KOPT-K1 (cell line): ENCODE results near the gene ATAD3A.
"Not testable (repeated sequence)": the region's sequence is repeated elsewhere in the genome, so short reads cannot be mapped to it uniquely, and the experiment has no call there.

ENCODE experiments used
- H3K27ac ChIP-seq: fragments of 200-600 bp; sonication (generic); 2 replicates; pipeline ENCODE4 v1.5.1; 2016; ENCODE audit warnings: antibody characterized with exemption, mild to moderate bottlenecking, low read depth, low read length; ENCODE audit not compliant: poor library complexity, severe bottlenecking
- H3K36me3 ChIP-seq: fragments of 200-600 bp; sonication (generic); 2 replicates; pipeline ENCODE4 v1.5.1; 2017; ENCODE audit warnings: antibody characterized with exemption, mild to moderate bottlenecking, low read length, moderate library complexity; ENCODE audit not compliant: insufficient read depth
- H3K9me3 ChIP-seq: fragments of 200-600 bp; sonication (generic); 2 replicates; pipeline ENCODE4 v1.5.1; 2017; ENCODE audit warnings: antibody characterized with exemption, low read length, mild to moderate bottlenecking; ENCODE audit not compliant: insufficient read depth, poor library complexity, severe bottlenecking

Gene ATAD3A

DNA sequence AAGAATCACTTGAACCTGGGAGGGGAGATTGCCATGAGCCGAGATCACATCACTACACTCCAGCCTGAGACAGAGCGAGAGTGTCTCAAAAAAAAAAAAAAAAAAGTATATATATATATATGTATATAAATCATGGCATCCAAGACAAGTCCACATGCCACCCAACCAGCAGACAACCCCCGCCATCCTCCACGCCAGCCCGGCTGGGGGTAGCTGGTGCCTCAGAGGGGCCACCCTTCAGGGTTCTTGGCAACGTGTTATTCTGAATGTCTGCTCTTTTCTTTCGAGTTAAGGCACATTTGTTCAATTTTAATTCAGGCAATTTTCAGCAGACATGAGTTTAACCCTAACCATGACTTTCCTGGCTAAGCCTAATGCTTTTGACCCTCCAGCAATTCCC, 38.1 kb downstream of the ATAD3A start:
- Histone ChIP-seq H3K27ac (no peak overlapping the region), H3K36me3 (peaks cover 51% of the 10 kb centered on the region), H3K9me3 (no peaks in the 10 kb centered on the region)

GRCh38 chr1:1550591-1551432, 38.9 kb downstream of the ATAD3A start:
- Histone ChIP-seq H3K9me3 (no peaks in the 10 kb centered on the region), H3K36me3 (peaks cover 50% of the 10 kb centered on the region), H3K27ac (no peak overlapping the region)

DNA sequence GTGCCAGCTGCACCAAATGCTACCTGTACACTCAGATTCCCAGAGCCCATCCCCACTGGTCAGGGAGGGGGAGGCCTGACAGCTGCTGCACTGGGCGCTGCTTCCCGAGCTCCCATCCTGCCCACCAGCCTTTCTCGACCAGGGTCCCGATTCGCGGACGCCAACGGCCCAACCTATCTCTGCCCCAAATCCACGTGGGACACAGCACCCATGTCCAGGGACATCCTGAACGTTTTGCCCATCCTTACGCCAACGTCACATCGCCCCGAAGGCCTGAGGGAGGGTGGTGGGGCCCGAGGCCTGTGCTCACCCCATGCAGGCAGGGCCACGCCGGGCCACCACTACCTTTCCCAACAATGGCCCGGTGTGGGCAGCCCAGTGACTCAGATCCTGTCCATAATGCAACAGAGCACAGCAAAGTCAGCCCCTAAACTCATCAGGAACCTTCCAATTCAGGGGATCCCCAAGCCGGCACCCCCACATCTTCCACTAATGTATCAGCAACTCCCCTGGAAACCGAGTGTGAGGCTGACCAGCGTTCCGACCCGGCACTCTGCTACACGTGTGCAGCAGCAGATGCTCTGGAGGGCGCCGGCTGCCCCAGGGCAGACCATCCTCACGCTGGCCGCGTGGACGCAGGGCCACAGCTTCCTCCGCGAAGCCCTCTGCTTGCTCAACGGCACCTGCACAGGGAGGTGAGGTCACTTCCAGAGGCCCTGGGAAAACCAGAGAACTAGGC, 39.7 kb downstream of the ATAD3A start:
- Histone ChIP-seq H3K27ac (no peak overlapping the region), H3K9me3 (no peaks in the 10 kb centered on the region), H3K36me3 (peaks cover 47% of the 10 kb centered on the region)

- peaks cover 46% of the 10 kb centered on the region for H3K36me3 ChIP-seq
These were observed 40.3 kb downstream of the ATAD3A start for GRCh38 chr1:1552263-1552639.

GRCh38 chr1:1553821-1554494, 42.0 kb downstream of the ATAD3A start:
- Histone ChIP-seq H3K36me3 (peaks cover 49% of the 10 kb centered on the region), H3K27ac (no peak overlapping the region), H3K9me3 (no peaks in the 10 kb centered on the region)

More at GRCh38 chr1:1552263-1552639, 40.3 kb downstream of the ATAD3A start:
- no peak overlapping the region for H3K27ac ChIP-seq
- no peaks in the 10 kb centered on the region for H3K9me3 ChIP-seq

DNA sequence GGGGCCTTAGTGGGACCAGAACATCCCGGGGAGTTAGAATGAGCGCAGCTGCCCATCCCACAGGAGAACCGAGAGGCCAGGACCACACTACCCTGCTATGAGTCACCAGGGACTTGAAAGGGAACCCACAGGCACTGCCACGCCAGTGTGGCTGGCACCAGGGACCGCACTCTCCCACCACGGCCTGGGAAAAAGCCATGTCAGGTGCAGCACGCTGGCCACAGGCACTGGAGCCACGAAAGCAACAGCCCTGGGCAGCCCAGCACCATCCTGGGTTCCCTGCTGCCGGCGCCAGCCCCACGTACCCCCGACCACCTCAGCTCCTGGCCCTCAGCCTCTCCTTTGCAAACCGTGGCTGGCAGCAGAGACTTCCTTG, 42.6 kb downstream of the ATAD3A start:
- no peak overlapping the region for H3K27ac ChIP-seq
- peaks cover 53% of the 10 kb centered on the region for H3K36me3 ChIP-seq
- H3K9me3 ChIP-seq, result no peaks in the 10 kb centered on the region

- H3K27ac ChIP-seq, result no peak overlapping the region
- peaks cover 59% of the 10 kb centered on the region for H3K36me3 ChIP-seq
- H3K9me3 ChIP-seq, result no peaks in the 10 kb centered on the region
These were observed 43.3 kb downstream of the ATAD3A start for GRCh38 chr1:1554926-1555915.

GRCh38 chr1:1556505-1556904, 44.5 kb downstream of the ATAD3A start:
- no peaks in the 10 kb centered on the region for H3K9me3 ChIP-seq
- peaks cover 72% of the 10 kb centered on the region for H3K36me3 ChIP-seq
- no peak overlapping the region for H3K27ac ChIP-seq

- H3K36me3 ChIP-seq, result peaks cover 73% of the 10 kb centered on the region
- not testable (repeated sequence) for H3K9me3 ChIP-seq, H3K27ac ChIP-seq
These were observed 45.0 kb downstream of the ATAD3A start for GRCh38 chr1:1556961-1557360.

DNA sequence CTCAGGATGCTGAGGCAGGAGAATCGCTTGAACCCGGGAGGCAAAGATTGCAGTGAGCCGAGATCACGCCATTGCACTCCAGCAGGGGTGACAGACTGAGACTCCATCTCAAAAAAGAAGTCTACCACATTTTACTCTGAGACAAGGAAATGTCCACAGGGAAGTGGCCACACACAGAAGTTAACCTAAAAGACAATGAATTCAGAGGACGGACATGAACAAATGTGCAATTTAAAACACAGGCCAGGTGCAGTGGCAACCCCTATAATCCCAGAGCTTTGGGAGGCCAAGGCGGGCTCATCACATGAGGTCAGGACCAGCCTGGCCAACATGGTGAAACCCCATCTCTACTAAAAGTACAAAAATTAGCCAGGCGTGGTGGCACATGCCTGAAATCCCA, 45.7 kb downstream of the ATAD3A start:
- not testable (repeated sequence) for H3K9me3 ChIP-seq, H3K27ac ChIP-seq
- H3K36me3 ChIP-seq, result peaks cover 74% of the 10 kb centered on the region

DNA sequence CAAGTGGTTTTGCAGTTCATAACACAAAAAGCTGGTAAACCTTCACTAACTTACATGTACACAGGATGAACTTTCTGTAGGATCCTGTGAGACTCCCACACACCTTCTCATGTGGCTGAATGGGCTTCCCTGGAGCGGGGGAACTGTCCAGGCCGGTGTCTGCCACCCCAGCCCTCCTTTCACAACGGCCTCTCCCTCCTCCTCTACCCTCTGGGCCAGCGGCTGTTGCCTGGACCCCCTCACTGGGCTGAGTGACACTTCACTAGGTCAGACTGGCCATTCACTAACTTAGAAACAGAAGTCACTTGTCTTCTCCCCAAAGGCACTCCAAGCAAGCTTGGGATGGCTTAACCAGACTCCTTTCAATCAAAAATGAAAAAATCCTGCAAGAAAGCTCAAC, 46.6 kb downstream of the ATAD3A start:
- Histone ChIP-seq H3K36me3 (peaks cover 83% of the 10 kb centered on the region), H3K27ac (no peak overlapping the region), H3K9me3 (no peaks in the 10 kb centered on the region)

DNA sequence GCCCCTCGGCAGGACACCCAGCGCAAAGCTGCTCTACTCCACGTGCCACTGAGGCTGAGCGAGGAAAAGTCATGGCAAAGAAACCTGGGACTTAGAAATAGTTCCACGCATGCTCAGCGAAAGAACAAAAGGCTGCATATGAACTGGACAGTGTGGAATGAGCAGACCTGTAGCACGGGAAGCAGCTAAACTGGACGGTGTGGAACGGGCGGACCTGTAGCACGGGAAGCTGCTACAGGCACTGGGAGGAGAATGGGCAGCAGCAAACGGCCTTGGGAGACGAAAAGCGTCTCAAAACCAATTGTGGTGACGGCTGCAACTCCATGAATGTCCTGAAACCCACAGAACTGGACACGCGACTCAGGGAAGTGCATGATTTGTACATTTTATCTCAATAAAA, 47.1 kb downstream of the ATAD3A start:
- Histone ChIP-seq H3K27ac (no peak overlapping the region), H3K9me3 (no peaks in the 10 kb centered on the region), H3K36me3 (peaks cover 88% of the 10 kb centered on the region)

- Histone ChIP-seq H3K36me3 (peaks cover 89% of the 10 kb centered on the region), H3K9me3 (no peaks in the 10 kb centered on the region), H3K27ac (no peak overlapping the region)
These were observed 48.2 kb downstream of the ATAD3A start for GRCh38 chr1:1560178-1560577.

DNA sequence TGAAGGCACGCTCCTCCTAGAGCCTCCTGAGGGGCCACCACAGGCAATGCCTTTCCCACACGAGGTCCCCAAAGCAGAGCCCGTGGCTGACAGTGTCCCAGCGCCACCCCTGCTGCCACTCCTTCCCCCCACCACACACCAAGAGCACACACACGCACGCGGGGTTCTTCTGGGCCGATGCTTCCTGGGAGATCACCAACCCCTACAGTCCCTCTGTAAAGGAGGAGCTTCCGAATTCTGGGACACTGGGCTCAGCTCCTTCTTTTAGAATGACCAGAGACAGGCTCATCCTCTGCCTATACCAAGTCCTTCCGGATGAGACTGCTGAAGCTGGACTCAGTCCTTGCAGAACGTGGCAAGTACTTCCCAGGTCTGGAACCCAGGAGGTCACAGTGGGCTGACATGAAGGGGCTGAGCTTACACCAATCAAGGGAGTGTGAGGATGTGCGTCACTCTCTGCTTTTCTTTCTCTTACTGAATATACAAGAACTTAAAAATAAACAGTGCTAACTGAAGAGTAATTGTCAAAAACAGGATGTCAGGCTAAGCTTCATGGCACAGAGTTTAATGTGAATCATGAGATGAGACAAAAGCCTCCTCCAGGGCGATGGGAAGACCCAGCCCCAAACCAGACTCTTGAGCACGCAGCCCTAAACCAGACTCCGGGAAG, 50.0 kb downstream of the ATAD3A start:
- peaks cover 95% of the 10 kb centered on the region for H3K36me3 ChIP-seq
- H3K9me3 ChIP-seq, result no peaks in the 10 kb centered on the region
- H3K27ac ChIP-seq, result no peak overlapping the region
